Spleen (tissue), 11 donors: ENCODE measurements around the gene GET4. TPM values are rescaled to one million over a fixed set of nuclear protein-coding genes. Genes with fewer than 3 reads are reported as not detected.

Experiments used
- DNase-seq: peaks from one replicate; pipeline ENCODE4 v3.0.0-alpha.2; 2020
- H3K27ac ChIP-seq, 8 donors: fragments of 200-600 bp; sonication (generic) in 7 of 8; 1 replicate in 4 of 8; 2 replicates in 4 of 8; pipeline versions ENCODE4 v1.5.0 to v1.8.0; 2016 to 2021; ENCODE audit warnings: inconsistent platforms in 4 of 8, mild to moderate bottlenecking in 4 of 8, moderate library complexity in 1 of 8
- H3K27me3 ChIP-seq, 7 donors: fragments of 200-600 bp; sonication (generic) in 6 of 7; replicated peaks in 1 of 7; 1 replicate in 4 of 7; 2 replicates in 3 of 7; pipeline versions ENCODE4 v1.5.0 to v1.8.0; 2016 to 2021; ENCODE audit warnings: inconsistent platforms in 3 of 7, mild to moderate bottlenecking in 1 of 7
- H3K36me3 ChIP-seq, 6 donors: fragments of 200-600 bp; sonication (generic) in 5 of 6; 1 replicate in 4 of 6; 2 replicates in 2 of 6; pipeline versions ENCODE4 v1.5.0 to v1.8.0; 2016 to 2021; ENCODE audit warnings: inconsistent platforms in 2 of 6
- H3K4me1 ChIP-seq, 6 donors: fragments of 200-600 bp; sonication (generic) in 5 of 6; 1 replicate in 3 of 6; 2 replicates in 3 of 6; pipeline versions ENCODE4 v1.5.0 to v1.8.0; 2016 to 2021; ENCODE audit warnings: inconsistent platforms in 3 of 6
- H3K4me3 ChIP-seq, 8 donors: fragments of 200-600 bp; sonication (generic) in 7 of 8; 1 replicate in 4 of 8; 2 replicates in 4 of 8; pipeline versions ENCODE4 v1.5.0 to v1.8.0; 2016 to 2021; ENCODE audit warnings: inconsistent platforms in 4 of 8, mild to moderate bottlenecking in 4 of 8, moderate library complexity in 2 of 8
- H3K9me3 ChIP-seq, 8 donors: fragments of 200-600 bp; sonication (generic) in 7 of 8; 1 replicate in 4 of 8; 2 replicates in 4 of 8; pipeline versions ENCODE4 v1.5.0 to v1.8.0; 2016 to 2021; ENCODE audit warnings: inconsistent platforms in 4 of 8
- POLR2A ChIP-seq, 3 donors: fragments of 450-650 bp; IDR thresholded peaks; one replicate each; pipeline ENCODE4 v1.5.1; 2017; ENCODE audit warnings: antibody characterized with exemption in 3 of 3, mild to moderate bottlenecking in 1 of 3
- POLR2AphosphoS5 ChIP-seq, 3 donors: sonication (generic); formaldehyde crosslinking; IDR thresholded peaks; one replicate each; pipeline ENCODE4 v1.5.1; 2017; ENCODE audit warnings: antibody characterized with exemption in 3 of 3
- WGBS, 5 donors: extraction: QIAGEN DNeasy Blood & Tissue Kit in 3 of 5; methylation state at CpG; one replicate each; pipeline versions ENCODE4 v1.1.5 to v1.1.7; 2013 to 2018; 5-methylcytosine and 5-hydroxymethylcytosine counted together
- intact Hi-C: fragments of 100-400 bp; cut with DNase I; formaldehyde crosslinking; loops from one replicate; pipeline ENCODE4 v1.15.0; 2023; ENCODE audit warnings: low total_unique reads
- polyA plus RNA-seq, 3 donors: library from polyadenylated mRNA; stranded (reverse); fragments of 200-250 nt; gene quantifications; one replicate each; pipeline ENCODE4 v1.2.1, GENCODE V29; 2013
- total RNA-seq, 7 donors: library from RNA; depleted of rRNA in 3 of 7; stranded (reverse); fragments of >200 nt in 3 of 7; fragmentation: NEBNext Ultra II Directional in 4 of 7; extraction: Animal tissue kit (Norgen Biotek cat#: 25700) in 4 of 7; gene quantifications; one replicate each; pipeline versions ENCODE4 v1.1.0 to v1.2.1, GENCODE V29; 2016 to 2021
- TF ChIP-seq, protein P1 (sequence below), 11 experiments: fragments of 200-600 bp in 7 of 11; fragments of 450-650 bp in 4 of 11; sonication (generic) in 4 of 11; IDR thresholded peaks in 8 of 11; conservative IDR thresholded peaks in 3 of 11; 1 replicate in 7 of 11; 2 replicates in 4 of 11; pipeline versions ENCODE4 v1.4.0 to v1.8.0; 2016 to 2021; ENCODE audit warnings: antibody characterized with exemption in 11 of 11, inconsistent platforms in 4 of 11, mild to moderate bottlenecking in 1 of 11
- donor health status: healthy with polysubstance abuse.
- donor health status: DM: no; HTN: no; CAD: no; lungs with moderate emphysema.
- donor health status: DM: no; HTN: no; CAD: no.
- donor health status: Bipolar disorder and iron deficiency.
- donor health status: healthy.
- donor health status: DM: no; HTN: no; CAD: no.
- donor health status: DM: yes; HTN: yes; CAD: no.

The GET4 gene
- total and polyA plus RNA-seq, 10 donors, result 25.4 to 63.0 (median 36.1) TPM

DNA sequence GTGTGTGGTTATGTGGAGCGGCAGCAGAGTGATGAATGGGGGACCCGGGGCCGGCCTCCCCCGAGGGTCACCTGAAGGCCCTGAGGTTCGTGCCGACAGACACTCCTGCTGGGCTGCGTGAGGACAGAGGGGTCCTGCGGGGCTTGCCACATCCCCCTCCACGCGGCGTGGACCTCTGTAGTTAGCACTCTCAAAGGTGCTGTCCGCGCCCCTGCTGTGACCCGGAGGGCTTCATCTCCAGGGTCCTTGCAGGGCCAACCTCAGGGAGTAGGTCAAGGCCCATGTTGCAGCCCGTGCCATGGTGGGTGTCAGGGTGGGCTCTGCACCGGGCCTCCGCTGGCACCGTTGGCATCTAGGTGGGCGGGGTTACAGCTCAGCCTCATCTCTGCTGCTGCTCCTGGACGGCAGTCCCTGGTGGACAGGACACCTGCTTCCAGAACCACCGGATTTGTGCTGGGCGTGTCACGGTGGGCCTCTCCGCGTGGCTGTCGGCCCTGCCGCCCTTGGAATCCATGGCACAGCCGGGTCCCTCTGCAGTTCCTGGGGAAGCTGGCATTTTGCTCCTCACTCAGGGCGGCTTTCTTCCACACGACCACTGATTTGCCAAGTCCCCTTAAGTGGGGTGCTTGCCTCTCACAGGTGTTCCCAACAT is 19.8 kb upstream of the GET4 start:
- TF ChIP-seq, protein P1, sequence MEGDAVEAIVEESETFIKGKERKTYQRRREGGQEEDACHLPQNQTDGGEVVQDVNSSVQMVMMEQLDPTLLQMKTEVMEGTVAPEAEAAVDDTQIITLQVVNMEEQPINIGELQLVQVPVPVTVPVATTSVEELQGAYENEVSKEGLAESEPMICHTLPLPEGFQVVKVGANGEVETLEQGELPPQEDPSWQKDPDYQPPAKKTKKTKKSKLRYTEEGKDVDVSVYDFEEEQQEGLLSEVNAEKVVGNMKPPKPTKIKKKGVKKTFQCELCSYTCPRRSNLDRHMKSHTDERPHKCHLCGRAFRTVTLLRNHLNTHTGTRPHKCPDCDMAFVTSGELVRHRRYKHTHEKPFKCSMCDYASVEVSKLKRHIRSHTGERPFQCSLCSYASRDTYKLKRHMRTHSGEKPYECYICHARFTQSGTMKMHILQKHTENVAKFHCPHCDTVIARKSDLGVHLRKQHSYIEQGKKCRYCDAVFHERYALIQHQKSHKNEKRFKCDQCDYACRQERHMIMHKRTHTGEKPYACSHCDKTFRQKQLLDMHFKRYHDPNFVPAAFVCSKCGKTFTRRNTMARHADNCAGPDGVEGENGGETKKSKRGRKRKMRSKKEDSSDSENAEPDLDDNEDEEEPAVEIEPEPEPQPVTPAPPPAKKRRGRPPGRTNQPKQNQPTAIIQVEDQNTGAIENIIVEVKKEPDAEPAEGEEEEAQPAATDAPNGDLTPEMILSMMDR (IDR thresholded peaks at IDR 0.05 in 8 of 11, conservative IDR thresholded peaks at IDR 0.05 in 3 of 11), result no peak
- TF ChIP-seq POLR2AphosphoS5 (IDR thresholded peaks at IDR 0.05), result peak in 1 of 3 donors; percentile 40
- H3K9me3 ChIP-seq, result no peaks in the 10 kb centered on the region
- H3K27ac ChIP-seq, result no peak overlapping the region
- no peak for DNase-seq
- H3K36me3 ChIP-seq, result peaks cover 12 to 100% (median 99%) of the 10 kb centered on the region in 6 donors
- WGBS, 5 donors, result 90 to 96% (median 93%) methylated on average over 19 to 30 of the region's 30 CpGs
- intact Hi-C loops, result loop anchor here (5.0 kb wide), 1 partner anchor 539 kb away; no protein-coding TSS in a partner anchor
- no peaks in the 10 kb centered on the region for H3K4me1 ChIP-seq
- no peaks in the 10 kb centered on the region for H3K27me3 ChIP-seq
- H3K4me3 ChIP-seq, result no peak overlapping the region

DNA sequence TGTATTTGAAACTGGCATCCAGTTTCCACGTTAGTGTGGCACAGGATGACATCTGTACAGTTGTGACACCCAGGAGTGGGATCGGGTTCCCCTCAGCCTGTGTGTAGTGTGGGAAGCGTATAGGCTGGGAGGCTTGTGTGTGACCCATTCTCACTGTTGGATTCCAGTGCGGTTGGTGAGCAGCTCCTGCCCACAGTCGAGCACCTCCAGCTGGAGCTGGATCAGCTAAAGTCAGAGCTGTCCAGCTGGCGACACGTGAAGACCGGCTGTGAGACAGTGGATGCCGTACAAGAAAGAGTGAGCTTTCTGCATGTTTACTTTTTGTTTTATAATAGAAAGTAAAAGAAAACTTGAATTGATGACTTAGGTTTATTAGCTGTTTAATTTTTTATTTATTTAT is 18.7 kb upstream of the GET4 start:
- no peaks in the 10 kb centered on the region for H3K4me1 ChIP-seq
- 91 to 97% (median 93%) methylated on average over 9 of the region's 9 CpGs for WGBS, 5 donors
- H3K36me3 ChIP-seq, result peaks cover 14 to 100% (median 99%) of the 10 kb centered on the region in 6 donors
- no peak overlapping the region for H3K4me3 ChIP-seq
- intact Hi-C loops, result loop anchor here (5.0 kb wide), 1 partner anchor 540 kb away; no protein-coding TSS in a partner anchor
- TF ChIP-seq POLR2AphosphoS5 (IDR thresholded peaks at IDR 0.05) (no peak), POLR2A (IDR thresholded peaks at IDR 0.05) (no peak)
- TF ChIP-seq, protein P1 (IDR thresholded peaks at IDR 0.05 in 8 of 11, conservative IDR thresholded peaks at IDR 0.05 in 3 of 11), result no peak
- H3K9me3 ChIP-seq, result no peaks in the 10 kb centered on the region
- H3K27ac ChIP-seq, result no peak overlapping the region
- no peaks in the 10 kb centered on the region for H3K27me3 ChIP-seq
- no peak for DNase-seq

DNA sequence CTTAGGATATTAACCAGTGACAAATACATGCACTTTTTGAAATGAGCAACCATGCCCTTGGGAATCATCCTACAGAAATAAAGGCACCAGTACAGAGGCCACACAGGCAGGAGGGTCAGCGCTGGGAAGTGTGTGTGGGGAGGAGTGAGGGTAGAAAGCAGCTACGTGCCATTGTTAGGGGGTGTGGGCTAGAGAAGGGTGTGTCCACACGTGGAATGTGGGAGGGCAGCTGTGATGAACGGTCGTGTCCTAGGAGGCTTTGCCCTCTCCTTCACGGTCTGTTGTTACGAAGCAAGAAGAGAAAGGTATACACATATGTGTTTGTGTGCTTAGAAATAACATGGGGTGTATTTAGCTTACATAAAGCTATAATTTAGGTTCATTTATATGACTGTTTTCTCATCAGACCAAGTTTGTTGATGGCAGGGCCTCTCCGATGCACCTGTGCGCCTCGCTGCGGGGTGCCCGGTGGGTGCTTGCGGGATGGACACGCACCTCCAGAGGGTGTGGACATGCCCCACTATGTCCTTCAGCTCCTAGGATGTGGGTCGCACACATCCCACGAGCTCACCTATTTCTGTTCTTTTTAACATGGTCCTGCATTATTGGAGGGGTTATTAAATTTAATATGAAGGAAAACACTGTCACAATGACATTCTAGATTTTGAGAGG is 16.9 kb upstream of the GET4 start:
- no peak overlapping the region for H3K4me3 ChIP-seq
- H3K9me3 ChIP-seq, result no peaks in the 10 kb centered on the region
- TF ChIP-seq POLR2AphosphoS5 (IDR thresholded peaks at IDR 0.05) (no peak), POLR2A (IDR thresholded peaks at IDR 0.05) (no peak)
- TF ChIP-seq, protein P1 (IDR thresholded peaks at IDR 0.05 in 8 of 11, conservative IDR thresholded peaks at IDR 0.05 in 3 of 11), result no peak
- H3K27ac ChIP-seq, result no peak overlapping the region
- H3K36me3 ChIP-seq, result peaks cover 9 to 100% (median 91%) of the 10 kb centered on the region in 6 donors
- 83 to 91% (median 90%) methylated on average over 16 of the region's 16 CpGs for WGBS, 5 donors
- intact Hi-C loops, result loop anchor here (5.0 kb wide), 1 partner anchor 542 kb away; no protein-coding TSS in a partner anchor
- H3K27me3 ChIP-seq, result no peaks in the 10 kb centered on the region
- no peak for DNase-seq
- no peaks in the 10 kb centered on the region for H3K4me1 ChIP-seq

DNA sequence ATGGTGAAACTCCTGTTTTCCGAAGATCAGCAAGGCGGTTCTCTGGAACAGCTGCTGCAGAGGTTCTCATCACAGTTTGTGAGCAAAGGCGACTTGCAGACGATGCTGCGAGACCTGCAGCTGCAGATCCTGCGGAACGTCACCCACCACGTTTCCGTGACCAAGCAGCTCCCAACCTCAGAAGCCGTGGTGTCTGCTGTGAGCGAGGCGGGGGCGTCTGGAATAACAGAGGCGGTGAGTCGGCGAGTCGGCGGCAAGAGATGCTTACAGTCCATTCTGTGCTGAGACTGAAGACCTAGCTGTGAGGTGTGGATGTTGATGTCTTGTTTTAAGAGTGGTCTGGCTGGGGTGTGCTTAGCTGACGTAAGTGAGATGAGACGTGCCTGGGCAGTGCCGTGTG is 16.2 kb upstream of the GET4 start:
- Histone ChIP-seq H3K27me3 (no peaks in the 10 kb centered on the region), H3K9me3 (no peaks in the 10 kb centered on the region), H3K4me1 (no peaks in the 10 kb centered on the region), H3K4me3 (no peak overlapping the region), H3K36me3 (peaks cover 7 to 100% (median 89%) of the 10 kb centered on the region in 6 donors), H3K27ac (no peak overlapping the region)
- DNase-seq, result no peak
- WGBS, 5 donors, result 90 to 96% (median 95%) methylated on average over 21 of the region's 21 CpGs
- intact Hi-C loops, result no loop called here
- TF ChIP-seq POLR2A (IDR thresholded peaks at IDR 0.05), result no peak
- TF ChIP-seq, protein P1 (IDR thresholded peaks at IDR 0.05 in 8 of 11, conservative IDR thresholded peaks at IDR 0.05 in 3 of 11), result no peak
- no peak for TF ChIP-seq POLR2AphosphoS5 (IDR thresholded peaks at IDR 0.05)
